ENCODE data around the gene REEP3. TPM values are rescaled to one million over a fixed set of nuclear protein-coding genes. Genes with fewer than 3 reads are reported as not detected.

REEP3 gene
- total RNA-seq, 1 donor from 2014 or later: 33.1 TPM

GRCh38 chr10:63501954-63502353, 19.2 kb upstream of the REEP3 start:
- no peaks in the 10 kb centered on the region for H3K27me3 Mint-ChIP-seq (ENCODE audit: low read depth)
- no peak for DNase-seq (ENCODE audit: low spot score in 2 of 2, unreplicated experiment in 2 of 2)
- H3K27ac Mint-ChIP-seq: peak overlapping the region; percentile 22
- no peak overlapping the region for H3K4me3 Mint-ChIP-seq
- no peak for TF ChIP-seq CTCF (IDR thresholded peaks at IDR 0.05; ENCODE audit: unreplicated experiment)
- peaks cover 39% of the 10 kb centered on the region for H3K4me1 Mint-ChIP-seq
- peaks cover 3% of the 10 kb centered on the region for H3K36me3 Mint-ChIP-seq
- H3K9me3 Mint-ChIP-seq: no peaks in the 10 kb centered on the region

GRCh38 chr10:63502832-63503231, 18.4 kb upstream of the REEP3 start:
- no peak for DNase-seq (ENCODE audit: low spot score in 2 of 2, unreplicated experiment in 2 of 2)
- Mint-ChIP-seq H3K36me3 (peaks cover 3% of the 10 kb centered on the region), H3K4me1 (peaks cover 36% of the 10 kb centered on the region), H3K4me3 (no peak overlapping the region), H3K27ac (peak overlapping the region; percentile 40), H3K27me3 (ENCODE audit: low read depth) (no peaks in the 10 kb centered on the region), H3K9me3 (no peaks in the 10 kb centered on the region)
- no peak for TF ChIP-seq CTCF (IDR thresholded peaks at IDR 0.05; ENCODE audit: unreplicated experiment)

GRCh38 chr10:63503395-63503794, 17.8 kb upstream of the REEP3 start:
- Mint-ChIP-seq H3K9me3 (peaks cover 3% of the 10 kb centered on the region), H3K27ac (peak overlapping the region; percentile 91), H3K27me3 (ENCODE audit: low read depth) (no peaks in the 10 kb centered on the region), H3K4me1 (peaks cover 31% of the 10 kb centered on the region), H3K36me3 (peaks cover 6% of the 10 kb centered on the region), H3K4me3 (no peak overlapping the region)
- DNase-seq (ENCODE audit: low spot score in 2 of 2, unreplicated experiment in 2 of 2): no peak
- TF ChIP-seq CTCF (IDR thresholded peaks at IDR 0.05; ENCODE audit: unreplicated experiment): no peak

GRCh38 chr10:63504145-63504881, 16.9 kb upstream of the REEP3 start:
- H3K4me1 Mint-ChIP-seq: peaks cover 25% of the 10 kb centered on the region
- no peak overlapping the region for H3K4me3 Mint-ChIP-seq
- H3K9me3 Mint-ChIP-seq: peaks cover 11% of the 10 kb centered on the region
- no peaks in the 10 kb centered on the region for H3K27me3 Mint-ChIP-seq (ENCODE audit: low read depth)
- DNase-seq (ENCODE audit: low spot score in 2 of 2, unreplicated experiment in 2 of 2): no peak
- peak overlapping the region; percentile 91 for H3K27ac Mint-ChIP-seq
- TF ChIP-seq CTCF (IDR thresholded peaks at IDR 0.05; ENCODE audit: unreplicated experiment): no peak
- H3K36me3 Mint-ChIP-seq: peaks cover 14% of the 10 kb centered on the region

- DNase-seq (ENCODE audit: low spot score in 2 of 2, unreplicated experiment in 2 of 2): no peak
- no peaks in the 10 kb centered on the region for H3K27me3 Mint-ChIP-seq (ENCODE audit: low read depth)
- peaks cover 17% of the 10 kb centered on the region for H3K9me3 Mint-ChIP-seq
- no peak for TF ChIP-seq CTCF (IDR thresholded peaks at IDR 0.05; ENCODE audit: unreplicated experiment)
- H3K27ac Mint-ChIP-seq: peak overlapping the region; percentile 85
- peaks cover 25% of the 10 kb centered on the region for H3K4me1 Mint-ChIP-seq
- H3K4me3 Mint-ChIP-seq: no peak overlapping the region
- peaks cover 20% of the 10 kb centered on the region for H3K36me3 Mint-ChIP-seq
Observed at GRCh38 chr10:63505562-63505961, 15.6 kb upstream of the REEP3 start.

Data from mesothelial cell of epicardium (in vitro differentiated cells).